Ureter (tissue), 1 donor: ENCODE results near the gene P2RX1. TPM values are rescaled to one million over a fixed set of nuclear protein-coding genes. Genes with fewer than 3 reads are reported as not detected.
A peak's percentile ranks its signal among the peaks of the same experiment; 100 is the strongest.
"Not testable (repeated sequence)": the region's sequence is repeated elsewhere in the genome, so short reads cannot be mapped to it uniquely, and the experiment has no call there.

Experiments used
- DNase-seq: peaks from one replicate; pipeline ENCODE4 v3.0.0-alpha.2; 2020; ENCODE audit warnings: low spot score
- total RNA-seq: library from RNA; stranded (reverse); gene quantifications from one replicate; pipeline ENCODE4 v1.2.4, GENCODE V29; 2023
- donor health status: DM: yes; HTN: yes; CAD: no.

The P2RX1 gene
- total RNA-seq, 1 donor from 2014 or later, result 44.3 TPM

- DNase-seq, result no peak
Observed at GRCh38 chr17:3951420-3951819, 35.2 kb upstream of the P2RX1 start.

GRCh38 chr17:3951003-3951402, 34.7 kb upstream of the P2RX1 start:
- no peak for DNase-seq

GRCh38 chr17:3950584-3950983, 34.3 kb upstream of the P2RX1 start:
- DNase-seq, result no peak

- no peak for DNase-seq
Observed at GRCh38 chr17:3949418-3949817, 33.2 kb upstream of the P2RX1 start.

- DNase-seq, result not testable (repeated sequence)
Observed at GRCh38 chr17:3948551-3948950, 32.3 kb upstream of the P2RX1 start.

- no peak for DNase-seq
Observed at GRCh38 chr17:3947318-3947810, 31.1 kb upstream of the P2RX1 start.

- no peak for DNase-seq
Observed at GRCh38 chr17:3946711-3947235, 30.5 kb upstream of the P2RX1 start.

GRCh38 chr17:3944485-3945388, 28.5 kb upstream of the P2RX1 start:
- DNase-seq, result no peak

GRCh38 chr17:3943240-3943891, 27.1 kb upstream of the P2RX1 start:
- DNase-seq, result no peak

GRCh38 chr17:3940965-3941698, 24.9 kb upstream of the P2RX1 start:
- DNase-seq, result no peak

- DNase-seq, result no peak
Observed at GRCh38 chr17:3937359-3937758, 21.1 kb upstream of the P2RX1 start.

GRCh38 chr17:3935825-3936355, 19.6 kb upstream of the P2RX1 start:
- DNase-seq, result no peak

- DNase-seq, result peak; percentile 81
Observed at GRCh38 chr17:3935140-3935542, 18.9 kb upstream of the P2RX1 start.

- no peak for DNase-seq
Observed at GRCh38 chr17:3929764-3930163, 13.5 kb upstream of the P2RX1 start.

- DNase-seq, result no peak
Observed at GRCh38 chr17:3929181-3929580, 12.9 kb upstream of the P2RX1 start.

GRCh38 chr17:3928406-3928805, 12.1 kb upstream of the P2RX1 start:
- DNase-seq, result no peak

- no peak for DNase-seq
Observed at GRCh38 chr17:3927628-3928340, 11.5 kb upstream of the P2RX1 start.

GRCh38 chr17:3926860-3927627, 10.8 kb upstream of the P2RX1 start:
- no peak for DNase-seq

GRCh38 chr17:3925684-3926485, 9.6 kb upstream of the P2RX1 start:
- DNase-seq, result no peak
